Breast epithelium (tissue), 3 donors: ENCODE data around the gene COX17.

Experiments used
- CTCF ChIP-seq, 3 donors: fragments of 450-650 bp; IDR thresholded peaks; one replicate each; pipeline ENCODE4 v1.5.1; 2016 to 2017; ENCODE audit warnings: antibody characterized with exemption in 3 of 3, mild to moderate bottlenecking in 3 of 3, moderate library complexity in 3 of 3
- POLR2A ChIP-seq: fragments of 450-650 bp; IDR thresholded peaks from one replicate; pipeline ENCODE4 v1.6.1; 2016; ENCODE audit warnings: antibody characterized with exemption, mild to moderate bottlenecking, moderate library complexity

DNA sequence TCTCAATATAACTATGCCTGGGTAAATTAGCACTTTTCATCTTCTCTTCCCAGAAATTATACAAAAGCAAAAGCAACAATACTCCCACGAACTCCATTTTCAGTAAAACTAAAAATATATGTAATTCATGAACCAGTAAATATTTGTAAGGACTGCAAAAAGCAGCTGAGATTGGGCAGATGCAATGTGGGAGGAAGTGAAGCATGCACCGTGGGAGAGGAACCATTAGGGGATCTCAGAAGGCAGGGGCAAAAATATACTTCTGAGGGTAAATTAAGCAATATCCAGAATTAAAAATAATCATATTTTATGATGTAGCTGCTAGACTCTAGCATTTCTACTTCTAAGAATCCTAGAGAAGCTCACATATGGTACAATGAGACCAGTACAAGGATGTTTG lies 45.8 kb upstream of the COX17 start:
- TF ChIP-seq POLR2A = no peak
- no peak for TF ChIP-seq CTCF (IDR thresholded peaks at IDR 0.05)
